Lower lobe of right lung (tissue), 2 donors: ENCODE results near the gene MRPL10. TPM values are rescaled to one million over a fixed set of nuclear protein-coding genes. Genes with fewer than 3 reads are reported as not detected.

Experiments used
- ATAC-seq, 2 donors: fragments of 200-7000 bp; cut with Tn5 transposase; one replicate each; pipeline ENCODE4 v1.9.1; 2020 to 2022; ENCODE audit warnings: mild to moderate bottlenecking in 2 of 2, moderate library complexity in 2 of 2
- DNase-seq: peaks from one replicate; pipeline ENCODE4 v3.0.0-alpha.2; 2020
- H3K27ac ChIP-seq: fragments of 200-600 bp; one replicate; pipeline ENCODE4 v1.8.0; 2022
- H3K27me3 ChIP-seq: fragments of 200-600 bp; one replicate; pipeline ENCODE4 v1.8.0; 2022; ENCODE audit warnings: low read depth
- H3K36me3 ChIP-seq: fragments of 200-600 bp; one replicate; pipeline ENCODE4 v1.8.0; 2022; ENCODE audit warnings: mild to moderate bottlenecking
- H3K4me1 ChIP-seq: fragments of 200-600 bp; one replicate; pipeline ENCODE4 v1.8.0; 2022
- H3K4me3 ChIP-seq: fragments of 200-600 bp; one replicate; pipeline ENCODE4 v1.8.0; 2022; ENCODE audit warnings: mild to moderate bottlenecking
- H3K9me3 ChIP-seq: fragments of 200-600 bp; one replicate; pipeline ENCODE4 v1.8.0; 2022
- intact Hi-C: fragments of 100-400 bp; cut with DNase I; formaldehyde crosslinking; loops from one replicate; pipeline ENCODE4 v1.11.0; 2022
- total RNA-seq: library from RNA; stranded (reverse); fragmentation: NEBNext Ultra II Directional; extraction: Animal tissue kit (Norgen Biotek cat#: 25700); gene quantifications from one replicate; pipeline ENCODE4 v1.2.1, GENCODE V29; 2021
- TF ChIP-seq, protein P1 (sequence below): fragments of 200-600 bp; IDR thresholded peaks from one replicate; pipeline ENCODE4 v1.8.0; 2022; ENCODE audit warnings: antibody characterized with exemption, mild to moderate bottlenecking
- donor health status: DM: no; HTN: yes; CAD: no; lungs with severe emphysema.

Gene MRPL10
- total RNA-seq, 1 donor from 2014 or later = 33.2 TPM

DNA sequence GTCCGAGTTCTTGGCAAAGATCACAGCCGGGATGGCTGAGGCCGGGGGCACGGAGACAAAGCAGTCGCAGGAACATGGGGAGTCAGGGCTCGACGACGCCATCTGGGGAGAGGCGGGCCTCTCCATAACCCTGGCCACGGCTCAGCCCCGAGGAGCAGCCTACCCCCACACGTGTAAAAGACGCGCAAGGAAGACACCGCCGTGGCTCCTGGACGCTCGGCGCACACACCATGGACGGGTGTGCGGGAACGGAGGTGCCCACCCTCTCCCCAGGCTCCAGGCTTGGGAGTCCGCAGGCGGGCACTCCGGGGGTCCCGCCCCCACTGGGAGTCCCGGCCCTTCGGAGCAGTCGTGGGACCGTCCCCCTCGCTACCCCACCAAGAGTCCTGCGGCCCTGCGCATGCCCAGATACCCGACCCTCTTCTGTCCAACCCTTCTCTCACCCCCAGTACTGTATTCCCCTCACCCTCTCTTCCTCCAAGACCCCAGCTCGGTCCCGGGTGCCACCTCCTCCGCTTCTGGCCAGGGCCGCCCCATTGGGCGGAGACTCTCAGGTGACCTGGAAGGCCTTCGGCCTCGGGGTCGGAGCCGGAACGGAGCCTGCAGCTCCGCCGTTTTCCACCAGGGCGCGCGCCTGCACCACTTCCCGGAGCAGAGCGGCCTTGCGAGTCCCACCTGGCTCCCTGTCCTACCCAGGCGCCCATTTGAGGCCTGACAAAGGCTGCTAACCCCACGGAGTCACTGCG lies 9.6 kb upstream of the MRPL10 start, which contains the start of gene SCRN2:
SCRN2 (minus strand) TSS at position 532 of the 746 bp plus-strand sequence; CDS start at position 102, 430 bp downstream.
- intact Hi-C loops = loop anchor here (5.0 kb wide), 1 partner anchor 51 kb away; no protein-coding TSS in a partner anchor
- DNase-seq (peak; percentile 94), ATAC-seq (peak; percentile 95 to 97)
- TF ChIP-seq, protein P1, sequence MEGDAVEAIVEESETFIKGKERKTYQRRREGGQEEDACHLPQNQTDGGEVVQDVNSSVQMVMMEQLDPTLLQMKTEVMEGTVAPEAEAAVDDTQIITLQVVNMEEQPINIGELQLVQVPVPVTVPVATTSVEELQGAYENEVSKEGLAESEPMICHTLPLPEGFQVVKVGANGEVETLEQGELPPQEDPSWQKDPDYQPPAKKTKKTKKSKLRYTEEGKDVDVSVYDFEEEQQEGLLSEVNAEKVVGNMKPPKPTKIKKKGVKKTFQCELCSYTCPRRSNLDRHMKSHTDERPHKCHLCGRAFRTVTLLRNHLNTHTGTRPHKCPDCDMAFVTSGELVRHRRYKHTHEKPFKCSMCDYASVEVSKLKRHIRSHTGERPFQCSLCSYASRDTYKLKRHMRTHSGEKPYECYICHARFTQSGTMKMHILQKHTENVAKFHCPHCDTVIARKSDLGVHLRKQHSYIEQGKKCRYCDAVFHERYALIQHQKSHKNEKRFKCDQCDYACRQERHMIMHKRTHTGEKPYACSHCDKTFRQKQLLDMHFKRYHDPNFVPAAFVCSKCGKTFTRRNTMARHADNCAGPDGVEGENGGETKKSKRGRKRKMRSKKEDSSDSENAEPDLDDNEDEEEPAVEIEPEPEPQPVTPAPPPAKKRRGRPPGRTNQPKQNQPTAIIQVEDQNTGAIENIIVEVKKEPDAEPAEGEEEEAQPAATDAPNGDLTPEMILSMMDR = peak; percentile 97
- H3K4me1 ChIP-seq = peaks cover 65% of the 10 kb centered on the region
- H3K4me3 ChIP-seq = peak within 1 kb of the TSS; percentile 99
- H3K9me3 ChIP-seq = no peaks in the 10 kb centered on the region
- H3K36me3 ChIP-seq = peaks cover 22% of the 10 kb centered on the region
- peak within 1 kb of the TSS; percentile 75 for H3K27ac ChIP-seq
- H3K27me3 ChIP-seq = peaks cover 19% of the 10 kb centered on the region

DNA sequence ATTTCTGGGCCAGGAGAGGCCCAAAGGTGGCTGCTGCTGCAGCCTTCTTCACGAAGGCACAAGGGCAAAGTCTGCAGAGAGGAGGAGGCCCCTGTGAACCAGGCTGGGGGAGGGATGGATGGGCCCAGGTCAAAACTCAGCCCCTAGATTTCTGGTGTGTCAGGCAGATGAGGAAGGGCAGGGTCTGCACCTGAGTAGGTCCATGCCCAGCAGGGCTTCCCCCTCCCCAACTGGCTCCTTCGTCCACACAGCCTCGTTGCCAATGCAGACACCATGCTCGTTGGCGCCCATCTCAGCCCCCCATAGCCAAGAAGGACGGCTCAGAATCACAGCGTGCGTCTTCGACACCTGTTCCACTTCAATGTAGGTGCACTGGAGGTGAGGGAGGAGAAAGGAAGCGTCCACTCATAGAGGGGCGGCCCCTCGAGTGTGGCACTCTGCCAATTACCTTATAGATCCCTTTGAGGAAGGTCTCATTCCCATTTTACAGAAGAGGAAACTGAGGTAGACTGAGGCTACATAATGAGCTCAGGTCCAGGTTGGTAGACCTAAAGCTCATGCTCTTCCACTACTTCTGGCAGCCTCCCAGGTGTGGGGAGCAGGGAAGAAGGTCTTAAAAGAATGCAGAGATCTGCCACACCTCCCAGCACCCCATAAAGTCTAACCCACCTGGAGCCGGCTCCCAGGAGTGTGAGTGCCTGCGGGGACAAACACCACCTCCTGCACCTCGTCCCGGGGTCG lies 8.8 kb upstream of the MRPL10 start:
- peaks cover 30% of the 10 kb centered on the region for H3K36me3 ChIP-seq
- TF ChIP-seq, protein P1 = no peak
- ATAC-seq = no peak
- DNase-seq = no peak
- H3K27me3 ChIP-seq = peaks cover 12% of the 10 kb centered on the region
- H3K4me1 ChIP-seq = peaks cover 57% of the 10 kb centered on the region
- H3K27ac ChIP-seq = peak overlapping the region; percentile 75
- no peaks in the 10 kb centered on the region for H3K9me3 ChIP-seq
- intact Hi-C loops = loop anchor here (5.0 kb wide), 1 partner anchor 52 kb away; no protein-coding TSS in a partner anchor
- peak overlapping the region; percentile 99 for H3K4me3 ChIP-seq

DNA sequence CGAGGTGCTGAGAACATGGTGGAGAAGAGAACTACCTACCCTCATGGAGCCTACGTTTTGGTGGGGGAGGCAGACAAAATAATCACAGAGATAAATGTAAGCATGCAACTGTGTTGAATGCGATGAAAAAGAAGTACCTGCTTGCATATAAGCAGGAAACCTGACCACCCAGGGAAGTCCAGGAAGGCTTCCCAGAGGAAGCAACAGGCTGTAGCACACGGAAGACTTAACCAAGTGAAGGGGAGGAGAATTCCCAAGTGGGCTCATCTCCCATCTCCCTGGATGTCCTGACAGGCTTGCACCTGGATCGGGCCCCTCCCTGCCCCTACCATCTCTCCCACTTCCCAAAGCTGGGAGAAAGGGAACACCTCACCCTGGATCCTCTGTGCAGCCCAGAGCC lies 7.7 kb upstream of the MRPL10 start:
- H3K9me3 ChIP-seq = no peaks in the 10 kb centered on the region
- H3K27ac ChIP-seq = no peak overlapping the region
- intact Hi-C loops = no loop called here
- TF ChIP-seq, protein P1 = no peak
- no peak for ATAC-seq
- no peak overlapping the region for H3K4me3 ChIP-seq
- peaks cover 51% of the 10 kb centered on the region for H3K4me1 ChIP-seq
- peaks cover 30% of the 10 kb centered on the region for H3K36me3 ChIP-seq
- DNase-seq = no peak
- peaks cover under 1% of the 10 kb centered on the region for H3K27me3 ChIP-seq

DNA sequence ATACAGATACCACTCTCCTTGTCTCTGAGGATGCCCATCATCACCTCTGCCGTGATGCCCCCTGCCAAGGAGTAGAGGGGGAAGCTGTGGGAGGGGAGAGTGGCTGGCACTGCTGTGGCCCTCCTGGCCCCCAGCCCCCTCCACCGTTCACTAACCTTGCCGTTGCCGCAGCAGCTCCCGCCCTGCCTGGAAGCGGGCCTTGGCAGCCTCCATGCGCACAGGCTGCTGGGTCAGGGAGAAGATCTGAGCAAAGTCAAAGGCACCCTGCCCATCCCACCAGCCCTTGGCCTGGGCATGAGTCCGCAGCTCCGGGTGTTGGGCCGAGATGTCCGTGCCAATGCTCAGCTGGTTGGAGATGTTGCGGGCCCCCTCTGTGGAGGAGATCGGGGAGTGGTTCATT lies 7.3 kb upstream of the MRPL10 start:
- Histone ChIP-seq H3K27me3 (no peaks in the 10 kb centered on the region), H3K4me3 (no peak overlapping the region), H3K4me1 (peaks cover 47% of the 10 kb centered on the region), H3K9me3 (no peaks in the 10 kb centered on the region), H3K36me3 (peaks cover 30% of the 10 kb centered on the region), H3K27ac (no peak overlapping the region)
- TF ChIP-seq, protein P1 = no peak
- intact Hi-C loops = no loop called here
- ATAC-seq (no peak), DNase-seq (no peak)

DNA sequence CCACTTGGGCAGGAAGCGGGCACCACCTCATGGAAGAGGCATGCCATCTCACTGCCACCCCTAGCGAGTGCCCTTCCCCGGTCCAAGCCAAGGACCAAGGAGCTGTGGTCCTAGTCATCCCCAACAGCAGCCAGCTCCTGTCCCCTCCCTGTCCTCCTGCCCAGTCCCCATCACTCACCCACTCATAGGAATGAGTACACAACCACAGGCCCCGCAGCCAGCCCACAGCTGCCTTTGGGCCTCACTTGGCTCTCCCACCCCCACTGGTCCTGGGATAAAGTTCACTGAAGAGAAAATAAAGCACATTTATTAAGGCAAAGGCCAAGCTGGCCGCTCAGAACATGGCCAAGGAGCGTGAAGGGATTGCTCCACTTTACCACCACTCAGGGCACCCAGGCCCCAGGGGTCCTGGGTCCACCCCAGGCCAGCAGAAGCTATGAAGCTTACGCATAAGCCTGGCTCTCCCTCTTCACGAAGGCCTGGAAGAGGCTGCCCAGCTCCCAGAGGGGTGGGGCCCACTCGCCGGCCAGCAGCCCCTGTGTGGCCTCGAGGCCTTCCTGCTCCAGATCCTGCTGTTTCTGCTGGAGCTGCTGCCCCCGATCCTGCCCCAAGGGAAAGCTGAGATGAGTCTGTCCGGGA lies 6.2 kb upstream of the MRPL10 start:
- Histone ChIP-seq H3K4me3 (no peak overlapping the region), H3K27ac (no peak overlapping the region), H3K4me1 (peaks cover 37% of the 10 kb centered on the region), H3K36me3 (peaks cover 30% of the 10 kb centered on the region), H3K27me3 (no peaks in the 10 kb centered on the region), H3K9me3 (no peaks in the 10 kb centered on the region)
- ATAC-seq (no peak), DNase-seq (no peak)
- intact Hi-C loops = no loop called here
- TF ChIP-seq, protein P1 = no peak
